HUES64 (cell line): ENCODE measurements around the gene PRDX1.
"Not testable (repeated sequence)": the region's sequence is repeated elsewhere in the genome, so short reads cannot be mapped to it uniquely, and the experiment has no call there.

Experiments
- H3K27ac ChIP-seq: 2 replicates; pipeline ENCODE4 v1.7.0; 2013; ENCODE audit warnings: low read depth, low read length, inconsistent platforms
- H3K27me3 ChIP-seq: 2 replicates; pipeline ENCODE4 v1.6.1; 2013; ENCODE audit warnings: mild to moderate bottlenecking, low read length; ENCODE audit not compliant: insufficient read depth
- H3K36me3 ChIP-seq: 2 replicates; pipeline ENCODE4 v1.6.1; 2013; ENCODE audit warnings: mild to moderate bottlenecking, low read length; ENCODE audit not compliant: insufficient read depth
- H3K4me1 ChIP-seq: 2 replicates; pipeline ENCODE4 v1.6.1; 2013; ENCODE audit warnings: mild to moderate bottlenecking, low read length, moderate library complexity; ENCODE audit not compliant: insufficient read depth
- H3K4me3 ChIP-seq: 2 replicates; pipeline ENCODE4 v1.5.1; 2013; ENCODE audit warnings: mild to moderate bottlenecking, low read length, moderate library complexity
- H3K9ac ChIP-seq: 2 replicates; pipeline ENCODE4 v1.6.1; 2013; ENCODE audit warnings: mild to moderate bottlenecking, low read depth, low read length
- H3K9me3 ChIP-seq: 2 replicates; pipeline ENCODE4 v1.6.1; 2013; ENCODE audit warnings: low read depth, low read length; ENCODE audit not compliant: insufficient read depth
- WGBS: fragments of 150-250, 120-280 bp; methylation state at CpG from one replicate; pipeline ENCODE4 v1.1.7; 2013; ENCODE audit warnings: missing lambda C conversion rate; 5-methylcytosine and 5-hydroxymethylcytosine counted together

PRDX1 gene

GRCh38 chr1:45531873-45532272 is 10.2 kb upstream of the PRDX1 start:
- Histone ChIP-seq H3K27me3 (no peaks in the 10 kb centered on the region), H3K4me1 (peaks cover 5% of the 10 kb centered on the region), H3K27ac (no peak overlapping the region), H3K36me3 (no peaks in the 10 kb centered on the region), H3K9me3 (no peaks in the 10 kb centered on the region), H3K4me3 (no peak overlapping the region), H3K9ac (no peak overlapping the region)
- WGBS = 94% methylated on average over 5 of the region's 5 CpGs

- no peak overlapping the region for H3K4me3 ChIP-seq
- no peaks in the 10 kb centered on the region for H3K36me3 ChIP-seq
- no peaks in the 10 kb centered on the region for H3K27me3 ChIP-seq
- H3K27ac ChIP-seq = no peak overlapping the region
- WGBS = 97% methylated on average over 11 of the region's 11 CpGs
- no peak overlapping the region for H3K9ac ChIP-seq
- H3K9me3 ChIP-seq = no peaks in the 10 kb centered on the region
- H3K4me1 ChIP-seq = peaks cover 9% of the 10 kb centered on the region; the same call in 1 of the 2 replicates
These were observed 9.0 kb upstream of the PRDX1 start for GRCh38 chr1:45530632-45531135.

- Histone ChIP-seq H3K27ac (no peak overlapping the region), H3K4me1 (peaks cover 28% of the 10 kb centered on the region), H3K9ac (no peak overlapping the region), H3K27me3 (no peaks in the 10 kb centered on the region), H3K9me3 (no peaks in the 10 kb centered on the region), H3K4me3 (no peak overlapping the region), H3K36me3 (no peaks in the 10 kb centered on the region)
- 100% methylated on average over 1 of the region's 1 CpG for WGBS
These were observed 4.5 kb upstream of the PRDX1 start for GRCh38 chr1:45526135-45526644.

- not testable (repeated sequence) for H3K27ac ChIP-seq, H3K27me3 ChIP-seq, H3K4me3 ChIP-seq, H3K9me3 ChIP-seq, H3K9ac ChIP-seq, H3K36me3 ChIP-seq
- peaks cover 32% of the 10 kb centered on the region for H3K4me1 ChIP-seq
- WGBS = 95% methylated on average over 10 of the region's 10 CpGs
These were observed 2.3 kb upstream of the PRDX1 start for GRCh38 chr1:45523975-45524374.

- H3K4me3 ChIP-seq, H3K27me3 ChIP-seq, H3K9ac ChIP-seq, H3K27ac ChIP-seq, H3K36me3 ChIP-seq, H3K9me3 ChIP-seq: not testable (repeated sequence)
- 50% methylated on average over 1 of the region's 2 CpGs for WGBS
- H3K4me1 ChIP-seq = peaks cover 35% of the 10 kb centered on the region
These were observed 1.8 kb upstream of the PRDX1 start for GRCh38 chr1:45523516-45523915.

GRCh38 chr1:45522324-45523104 is 830 bp upstream of the PRDX1 start:
- peaks cover 18% of the 10 kb centered on the region for H3K36me3 ChIP-seq

GRCh38 chr1:45519774-45520173 is 1.9 kb downstream of the PRDX1 start:
- H3K9ac ChIP-seq, H3K9me3 ChIP-seq, H3K27ac ChIP-seq, H3K27me3 ChIP-seq: not testable (repeated sequence)
- Histone ChIP-seq H3K36me3 (peaks cover 45% of the 10 kb centered on the region), H3K4me1 (peaks cover 20% of the 10 kb centered on the region), H3K4me3 (peak overlapping the region; percentile 95)
- 77% methylated on average over 16 of the region's 16 CpGs for WGBS

More at GRCh38 chr1:45522324-45523104, 830 bp upstream of the PRDX1 start:
- H3K27ac ChIP-seq = peak overlapping the region; percentile 93
- H3K9ac ChIP-seq = peak overlapping the region; percentile 94
- WGBS = 74% methylated on average over 21 of the region's 21 CpGs
- no peaks in the 10 kb centered on the region for H3K27me3 ChIP-seq
- H3K4me3 ChIP-seq = peak overlapping the region; percentile 95
- peaks cover 31% of the 10 kb centered on the region for H3K4me1 ChIP-seq
- no peaks in the 10 kb centered on the region for H3K9me3 ChIP-seq

GRCh38 chr1:45518910-45519309 is 2.8 kb downstream of the PRDX1 start:
- no peak overlapping the region for H3K27ac ChIP-seq

GRCh38 chr1:45518366-45518765 is 3.3 kb downstream of the PRDX1 start:
- not testable (repeated sequence) for H3K27ac ChIP-seq, H3K4me3 ChIP-seq, H3K27me3 ChIP-seq, H3K9me3 ChIP-seq, H3K9ac ChIP-seq
- Histone ChIP-seq H3K4me1 (peaks cover 19% of the 10 kb centered on the region), H3K36me3 (peaks cover 59% of the 10 kb centered on the region)
- WGBS = 89% methylated on average over 2 of the region's 4 CpGs

More at GRCh38 chr1:45518910-45519309, 2.8 kb downstream of the PRDX1 start:
- H3K9me3 ChIP-seq = no peaks in the 10 kb centered on the region
- H3K9ac ChIP-seq = no peak overlapping the region
- H3K27me3 ChIP-seq = no peaks in the 10 kb centered on the region
- peaks cover 19% of the 10 kb centered on the region for H3K4me1 ChIP-seq
- H3K36me3 ChIP-seq = peaks cover 53% of the 10 kb centered on the region
- peak overlapping the region; percentile 95 for H3K4me3 ChIP-seq
- WGBS = 84% methylated on average over 1 of the region's 1 CpG

- Histone ChIP-seq H3K4me3 (no peak overlapping the region), H3K27ac (no peak overlapping the region), H3K27me3 (no peaks in the 10 kb centered on the region), H3K9ac (no peak overlapping the region), H3K4me1 (peaks cover 7% of the 10 kb centered on the region; the same call in 1 of the 2 replicates), H3K36me3 (peaks cover 78% of the 10 kb centered on the region), H3K9me3 (no peaks in the 10 kb centered on the region)
- 92% methylated on average over 4 of the region's 4 CpGs for WGBS
These were observed 5.2 kb downstream of the PRDX1 start for GRCh38 chr1:45516465-45516864.

- Histone ChIP-seq H3K36me3 (peaks cover 82% of the 10 kb centered on the region), H3K27ac (no peak overlapping the region), H3K9ac (no peak overlapping the region), H3K27me3 (no peaks in the 10 kb centered on the region), H3K4me3 (no peak overlapping the region), H3K9me3 (no peaks in the 10 kb centered on the region), H3K4me1 (peaks cover 7% of the 10 kb centered on the region; the same call in 1 of the 2 replicates)
- 91% methylated on average over 3 of the region's 3 CpGs for WGBS
These were observed 5.6 kb downstream of the PRDX1 start for GRCh38 chr1:45516036-45516435.
